Heart left ventricle (tissue), 13 donors: ENCODE data around the gene PLA2G3.

ENCODE experiments used
- CTCF ChIP-seq, 12 donors: fragments of 200-600 bp; sonication (generic) in 4 of 12; IDR thresholded peaks; one replicate each; pipeline versions ENCODE4 v1.5.0 to v1.8.0; 2018 to 2022; ENCODE audit warnings: antibody characterized with exemption in 12 of 12, mild to moderate bottlenecking in 5 of 12
- POLR2A ChIP-seq, 2 donors: fragments of 450-650 bp; IDR thresholded peaks; one replicate each; pipeline ENCODE4 v1.6.1; 2017; ENCODE audit warnings: antibody characterized with exemption in 2 of 2, mild to moderate bottlenecking in 2 of 2, moderate library complexity in 2 of 2
- donor health status: ischemic (EF 13 %, LVEDD 7.1; RV severe dilation, severe dysfunction).
- donor health status: DM: no; HTN: yes; CAD: no.
- donor health status: DM: no; HTN: no; CAD: no.
- donor health status: ischemic (EF 25% LVEDD 6.9; RV normal size, moderate dysfunction).
- donor health status: ischemic (EF 25% LVEDD 5.7; RV mildly dilated, moderate dysfunction).
- donor health status: ischemic (EF 35%, LVEDD 5.7; RV mildly dilated, moderate dysfunction).
- donor health status: nonischemic (EF 11% LVEDD 7.7; RV severe dilation, severe dysfunction).
- donor health status: DM: yes; HTN: yes; CAD: no.
- donor health status: PGD.
- donor health status: ischemic (EF 29% LVEDD 5.4; RV normal size, mild dysfunction).
- donor health status: nonischemic (EF 23%, LVEDD 6.1; RV moderate dilation, normal function).

- peak in 2 of 12 donors; percentile 2 to 4 for TF ChIP-seq CTCF (IDR thresholded peaks at IDR 0.05)
- no peak for TF ChIP-seq POLR2A (IDR thresholded peaks at IDR 0.05)
Measured at GRCh38 chr22:31085493-31085824, 54.8 kb downstream of the PLA2G3 start.
